HEK293 (cell line): Measurements from ENCODE around the gene DDX28.

Source experiments
- CTCF ChIP-seq: fragments of 450-650 bp; formaldehyde crosslinking; IDR thresholded peaks from 2 replicates; pipeline ENCODE4 v1.5.1; 2016; ENCODE audit warnings: missing biosample characterization, missing genetic modification characterization
- ELK4 ChIP-seq: IDR thresholded peaks from 2 replicates; pipeline ENCODE4 v1.6.1; 2011; ENCODE audit warnings: mild to moderate bottlenecking, low read depth, low read length, borderline replicate concordance
- GLI4 ChIP-seq: fragments of 450-650 bp; formaldehyde crosslinking; IDR thresholded peaks from 2 replicates; pipeline ENCODE4 v1.5.1; 2016; ENCODE audit warnings: missing biosample characterization, missing genetic modification characterization
- HIC1 ChIP-seq: fragments of 450-650 bp; formaldehyde crosslinking; IDR thresholded peaks from 2 replicates; pipeline ENCODE4 v1.5.1; 2016; ENCODE audit warnings: missing biosample characterization, missing genetic modification characterization
- KLF16 ChIP-seq: fragments of 450-650 bp; formaldehyde crosslinking; IDR thresholded peaks from 2 replicates; pipeline ENCODE4 v1.5.1; 2017; ENCODE audit warnings: missing biosample characterization, missing genetic modification characterization
- MZF1 ChIP-seq: fragments of 450-650 bp; formaldehyde crosslinking; IDR thresholded peaks from 2 replicates; pipeline ENCODE4 v1.5.1; 2017; ENCODE audit warnings: missing biosample characterization, missing genetic modification characterization, borderline replicate concordance
- ZBTB20 ChIP-seq: fragments of 450-650 bp; formaldehyde crosslinking; IDR thresholded peaks from 2 replicates; pipeline ENCODE4 v1.5.1; 2016; ENCODE audit warnings: missing biosample characterization, missing genetic modification characterization
- ZBTB44 ChIP-seq: fragments of 450-650 bp; IDR thresholded peaks from 2 replicates; pipeline ENCODE4 v1.5.1; 2018; ENCODE audit warnings: missing biosample characterization, mild to moderate bottlenecking, missing genetic modification characterization
- ZFP37 ChIP-seq: fragments of 450-650 bp; formaldehyde crosslinking; IDR thresholded peaks from 2 replicates; pipeline ENCODE4 v1.5.1; 2016; ENCODE audit warnings: missing biosample characterization, missing genetic modification characterization
- ZNF133 ChIP-seq: fragments of 450-650 bp; formaldehyde crosslinking; IDR thresholded peaks from 2 replicates; pipeline ENCODE4 v1.5.1; 2016; ENCODE audit warnings: missing biosample characterization, missing genetic modification characterization
- ZNF18 ChIP-seq: fragments of 450-650 bp; formaldehyde crosslinking; IDR thresholded peaks from 2 replicates; pipeline ENCODE4 v1.5.1; 2016; ENCODE audit warnings: missing biosample characterization, missing genetic modification characterization
- ZNF707 ChIP-seq: fragments of 450-650 bp; formaldehyde crosslinking; IDR thresholded peaks from 2 replicates; pipeline ENCODE4 v1.5.1; 2016; ENCODE audit warnings: missing biosample characterization, missing genetic modification characterization

GRCh38 chr16:68069511-68070248, 46.6 kb upstream of the DDX28 start:
- TF ChIP-seq ZBTB44 (tag by site-specific recombination) (no peak), CTCF (no peak), ZBTB20 (tag by site-specific recombination) (no peak), ZFP37 (tag by site-specific recombination) (no peak), MZF1 (tag by site-specific recombination) (no peak), ZNF18 (tag by site-specific recombination) (no peak), ELK4 (no peak), GLI4 (tag by site-specific recombination) (no peak), ZNF133 (tag by site-specific recombination) (no peak), KLF16 (tag by site-specific recombination) (no peak), HIC1 (tag by site-specific recombination) (no peak), ZNF707 (tag by site-specific recombination) (no peak)
